Measurements from ENCODE around the gene UBE3D. TPM values are rescaled to one million over a fixed set of nuclear protein-coding genes. Genes with fewer than 3 reads are reported as not detected.

Gene UBE3D
- total and polyA plus RNA-seq, 2 of the 4 experiments (the other 2 are of a cell fraction): 3.2 to 6.3 TPM

- Histone ChIP-seq H3K36me3 (ENCODE audit: control insufficient read depth, insufficient read depth, low read length) (no peaks in the 10 kb centered on the region), H3K79me1 (ENCODE audit: low read depth in 1 of 2, low read length in 2 of 2) (no peaks in the 10 kb centered on the region), H4K20me1 (ENCODE audit: insufficient read depth, low read length) (no peaks in the 10 kb centered on the region), H4K5ac (ENCODE audit: low read depth, low read length) (no peak overlapping the region), H3K4ac (ENCODE audit: low read depth, low read length) (no peak overlapping the region), H4K91ac (ENCODE audit: insufficient read depth, low read depth, low read length) (no peak overlapping the region), H3K14ac (replicated peaks; ENCODE audit: low read depth, low read length) (no peak overlapping the region), H2AK9ac (replicated peaks; ENCODE audit: low read depth, low read length, poor library complexity) (no peak overlapping the region), H3K27me3 (ENCODE audit: control insufficient read depth, insufficient read depth, low read length) (no peaks in the 10 kb centered on the region), H2BK5ac (ENCODE audit: low read depth, low read length, poor library complexity, severe bottlenecking) (no peak overlapping the region), H2BK20ac (ENCODE audit: low read depth, low read length) (no peak overlapping the region), H2BK120ac (ENCODE audit: low read depth, low read length) (no peak overlapping the region), H4K8ac (ENCODE audit: low read depth in 2 of 2, low read length in 2 of 2) (no peak overlapping the region), H3K9me1 (ENCODE audit: insufficient read depth, low read length) (no peaks in the 10 kb centered on the region), H2AK5ac (ENCODE audit: low read depth, low read length) (no peak overlapping the region), H3K23ac (ENCODE audit: low read depth, low read length) (no peak overlapping the region), H3K18ac (ENCODE audit: low read depth, low read length) (no peak overlapping the region), H3K27ac (ENCODE audit: insufficient read depth, low read length) (no peak overlapping the region), H3K9me3 (ENCODE audit: control insufficient read depth, insufficient read depth, low read length) (peaks cover 5% of the 10 kb centered on the region), H3K4me3 (ENCODE audit: insufficient read depth, low read depth, low read length) (no peak overlapping the region), H2BK15ac (ENCODE audit: low read depth, low read length) (no peak overlapping the region), H3K4me2 (ENCODE audit: low read depth, low read length) (no peak overlapping the region), H3K9ac (ENCODE audit: low read depth, low read length) (no peak overlapping the region), H3K56ac (ENCODE audit: extremely low read depth, insufficient read depth, low read length) (no peak overlapping the region), H3K4me1 (ENCODE audit: control insufficient read depth, insufficient read depth, low read length) (peaks cover 2% of the 10 kb centered on the region; the same call in 1 of the 2 replicates), H2AFZ (replicated peaks; ENCODE audit: low read length, poor library complexity) (no peak overlapping the region)
- no peak for DNase-seq
- WGBS, 2 experiments (ENCODE audit: extremely low coverage in 2 of 2, insufficient read length in 1 of 2): no CpG with 5 or more reads among the region's 3 CpGs
- no peak for ATAC-seq (ENCODE audit: low read depth)
- BruUV-seq (replicated peaks): no TSS peak
- TF ChIP-seq CTCF (conservative IDR thresholded peaks at IDR 0.05; ENCODE audit: low read depth, low read length): no peak
- dilution Hi-C loops (cut with HindIII; ENCODE audit: low sequenced_read_pairs, unreplicated experiment) (no loop called here), in situ Hi-C loops (cut with MboI; ENCODE audit: low sequenced_read_pairs) (no loop called here), intact Hi-C loops (cut with micrococcal nuclease) (no loop called here)
- POLR2A ChIA-PET (ENCODE audit: unreplicated experiment): no interaction called here
- CTCF ChIA-PET: no interaction called here
These were observed 200.2 kb downstream of the UBE3D start for GRCh38 chr6:82865461-82865860.

Data from IMR-90 (cell line).